HG03432 (cell line): ENCODE results near the gene TXNRD2.
"Not testable (repeated sequence)": the region's sequence is repeated elsewhere in the genome, so short reads cannot be mapped to it uniquely, and the experiment has no call there.

Experiments used
- ATAC-seq: cut with Tn5 transposase; IDR thresholded peaks from one replicate; pipeline ENCODE4 v1.9.1; 2021; ENCODE audit warnings: mild to moderate bottlenecking, moderate library complexity; ENCODE audit not compliant: unreplicated experiment

Gene TXNRD2

DNA sequence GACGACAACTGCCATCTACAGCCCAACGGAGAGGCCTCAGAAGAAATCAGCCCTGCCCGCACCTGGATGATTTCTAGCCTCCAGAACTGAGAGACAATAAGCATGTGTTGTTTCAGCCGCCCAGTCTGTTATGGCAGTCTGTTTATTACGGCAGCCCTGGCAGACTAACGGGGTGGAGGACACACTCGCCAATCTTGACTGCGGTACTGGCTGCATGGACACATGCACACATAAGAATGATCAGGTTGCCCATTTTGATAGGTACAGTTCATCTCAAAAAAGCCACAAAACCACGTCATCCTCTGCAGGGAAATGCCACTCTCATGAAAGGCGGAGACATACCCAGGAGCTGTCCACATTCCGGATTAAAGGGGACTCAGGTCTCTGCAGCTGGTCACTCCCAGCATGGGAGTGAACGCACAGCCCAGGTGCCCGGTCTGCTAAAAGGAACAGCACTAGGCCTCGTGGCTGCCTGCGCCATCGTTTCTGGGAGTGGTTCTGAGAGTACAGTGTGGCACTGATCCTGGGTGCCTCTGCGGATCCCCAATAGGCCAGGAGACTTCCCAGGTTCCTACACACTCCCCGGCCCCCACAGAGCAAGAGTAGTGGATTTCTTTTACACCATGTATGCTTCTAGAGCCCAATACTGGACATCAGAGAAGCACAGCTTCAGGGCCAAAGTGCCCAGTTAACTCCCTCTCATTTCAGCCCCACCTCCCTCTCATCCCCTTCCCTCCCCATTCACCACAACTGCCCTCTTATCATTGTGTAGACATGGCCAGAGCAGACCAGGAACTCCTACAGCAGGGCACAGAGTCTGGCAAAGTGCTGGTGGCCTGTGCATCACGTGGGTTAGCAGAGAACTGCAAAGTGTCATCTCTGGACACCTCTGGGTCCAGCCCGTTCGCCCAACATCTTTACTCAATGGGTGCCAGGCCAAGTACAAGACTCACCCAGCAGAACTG lies 11.8 kb downstream of the TXNRD2 start:
- ATAC-seq = no peak

DNA sequence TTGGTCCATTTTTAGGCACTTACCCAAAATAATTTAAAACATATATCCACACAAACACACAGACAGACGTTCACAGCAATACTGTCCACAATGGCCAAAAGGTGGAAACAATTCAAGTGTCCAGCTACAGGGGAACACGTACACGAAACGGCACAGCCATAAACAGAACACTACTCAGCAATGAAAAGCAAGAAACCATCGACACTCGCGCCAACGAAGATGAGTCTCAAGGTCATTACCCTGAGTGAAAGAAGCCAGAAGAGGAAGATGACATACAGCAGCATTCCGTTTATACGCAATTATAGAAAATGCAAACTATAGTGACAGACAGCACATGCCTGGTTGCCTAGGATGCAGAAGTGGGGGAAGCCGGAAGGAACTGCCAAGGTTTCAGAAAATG lies 13.4 kb downstream of the TXNRD2 start:
- no peak for ATAC-seq

DNA sequence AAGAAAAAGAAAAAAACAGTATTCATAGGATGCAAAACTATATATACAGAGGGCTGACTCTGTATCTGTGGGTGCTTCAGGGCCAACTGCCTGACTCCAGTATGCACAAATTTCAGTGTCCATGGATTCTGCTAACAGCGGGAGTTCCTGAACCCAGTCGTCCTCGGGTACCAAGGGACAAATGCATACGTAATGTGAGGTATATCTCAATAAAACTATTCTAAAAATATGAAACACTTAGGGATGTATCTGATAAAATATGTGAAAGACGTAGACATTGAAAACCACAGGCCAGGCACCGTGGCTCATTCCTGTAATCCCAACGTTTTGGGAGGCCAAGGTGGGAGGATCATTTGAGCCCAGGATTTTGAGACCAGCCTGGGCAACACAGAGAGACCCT lies 13.9 kb downstream of the TXNRD2 start:
- ATAC-seq = no peak

DNA sequence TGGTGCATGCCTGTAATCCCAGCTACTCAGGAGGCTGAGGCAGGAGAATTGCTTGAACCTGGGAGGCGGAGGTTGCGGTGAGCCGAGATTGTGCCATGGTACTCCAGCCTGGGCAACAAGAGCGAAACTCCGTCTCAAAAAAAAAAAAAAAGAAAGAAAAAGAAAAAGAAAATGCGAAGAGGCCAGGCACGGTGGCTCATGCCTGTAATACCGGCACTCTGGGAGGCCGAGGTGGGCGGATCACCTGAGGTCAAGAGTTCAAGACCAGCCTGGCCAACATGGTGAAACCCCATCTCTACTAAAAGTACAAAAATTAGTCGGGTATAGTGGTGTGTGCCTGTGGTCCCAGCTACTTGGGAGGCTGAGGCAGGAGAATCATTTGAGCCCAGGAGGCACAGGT lies 15.6 kb downstream of the TXNRD2 start:
- ATAC-seq = not testable (repeated sequence)

DNA sequence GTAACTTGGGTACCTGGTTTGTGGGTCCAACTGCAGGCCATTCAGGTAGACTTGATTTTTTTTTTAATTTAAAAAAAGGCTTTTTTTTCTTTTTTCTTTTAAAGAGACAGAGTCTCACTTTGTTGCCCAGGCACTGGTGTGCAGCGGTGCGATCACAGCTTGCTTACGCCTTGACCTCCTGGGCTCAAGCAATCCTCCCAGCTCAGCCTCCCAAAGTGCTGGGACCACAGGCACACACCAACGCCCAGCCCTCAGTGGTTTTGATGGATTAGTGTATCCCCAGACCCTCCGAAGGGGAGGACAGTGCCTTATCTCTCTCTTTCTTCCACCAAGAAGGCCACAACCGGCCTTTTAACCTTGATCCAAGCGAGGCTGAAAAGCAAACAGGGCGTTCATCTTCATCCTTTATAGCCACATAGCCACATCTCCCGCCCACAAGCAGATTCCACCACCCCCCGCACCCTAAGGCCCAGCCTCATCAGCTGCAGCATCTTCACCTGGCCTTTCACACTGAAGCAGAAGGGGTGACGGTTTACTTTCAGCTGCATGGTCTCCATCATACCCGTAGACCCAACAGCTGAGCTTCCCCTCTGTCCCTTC lies 17.6 kb downstream of the TXNRD2 start:
- no peak for ATAC-seq

DNA sequence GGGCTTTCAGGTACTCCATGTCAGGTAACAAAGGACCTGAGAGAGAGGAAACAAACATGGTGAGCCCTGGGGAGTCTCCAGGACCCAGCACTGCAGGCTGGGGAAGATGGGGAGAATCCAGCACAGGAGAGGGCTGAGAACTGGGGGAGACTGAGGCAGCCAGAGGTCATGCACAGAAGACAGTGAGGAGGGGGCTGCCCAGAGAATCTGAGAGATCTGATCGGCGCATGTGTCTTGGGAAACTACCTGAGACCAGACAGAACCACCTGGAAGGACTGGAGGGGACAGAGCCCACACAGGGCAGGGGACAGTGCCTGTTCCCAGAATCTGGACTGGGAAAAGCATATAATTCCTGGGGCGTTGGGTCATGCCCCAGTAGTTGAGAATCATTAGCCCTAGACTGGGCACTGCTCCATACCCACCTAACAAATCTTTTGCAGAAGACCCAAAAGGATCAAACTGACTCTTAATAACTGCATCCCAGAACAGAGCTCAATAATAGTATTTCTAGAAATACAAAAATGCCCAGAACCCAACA lies 20.0 kb downstream of the TXNRD2 start:
- ATAC-seq = no peak

DNA sequence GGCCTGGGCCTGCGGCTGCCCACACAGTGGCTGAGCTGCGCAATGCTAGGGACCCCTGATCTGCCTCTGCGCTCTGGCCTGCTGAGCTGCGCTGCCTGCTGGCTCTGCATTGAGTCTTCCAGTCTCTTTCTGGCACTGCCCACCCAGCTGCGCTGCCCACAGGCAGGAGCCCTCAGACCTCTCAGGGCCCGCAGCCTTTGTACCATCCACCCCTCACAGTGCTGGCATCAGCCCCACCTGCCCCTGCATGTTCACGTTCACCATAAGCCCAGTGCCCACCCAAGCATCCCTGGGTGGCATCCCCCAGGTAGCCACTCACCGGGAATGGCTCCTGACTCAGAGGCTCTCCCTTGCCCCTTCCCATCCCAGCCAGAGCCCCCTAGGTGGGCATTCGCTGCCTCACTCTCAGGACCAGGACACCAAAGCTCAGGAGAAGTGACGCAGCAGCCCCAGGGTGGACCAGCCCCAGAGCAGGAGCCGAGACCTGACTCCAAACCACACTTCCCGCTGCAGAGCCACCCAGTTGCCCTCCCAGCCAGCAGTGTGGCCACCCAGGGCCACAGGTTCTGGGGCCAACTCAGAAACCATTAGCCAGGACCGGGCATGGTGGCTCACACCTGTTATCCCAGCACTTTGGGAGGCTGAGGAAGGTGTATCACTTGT lies 21.8 kb downstream of the TXNRD2 start:
- no peak for ATAC-seq

DNA sequence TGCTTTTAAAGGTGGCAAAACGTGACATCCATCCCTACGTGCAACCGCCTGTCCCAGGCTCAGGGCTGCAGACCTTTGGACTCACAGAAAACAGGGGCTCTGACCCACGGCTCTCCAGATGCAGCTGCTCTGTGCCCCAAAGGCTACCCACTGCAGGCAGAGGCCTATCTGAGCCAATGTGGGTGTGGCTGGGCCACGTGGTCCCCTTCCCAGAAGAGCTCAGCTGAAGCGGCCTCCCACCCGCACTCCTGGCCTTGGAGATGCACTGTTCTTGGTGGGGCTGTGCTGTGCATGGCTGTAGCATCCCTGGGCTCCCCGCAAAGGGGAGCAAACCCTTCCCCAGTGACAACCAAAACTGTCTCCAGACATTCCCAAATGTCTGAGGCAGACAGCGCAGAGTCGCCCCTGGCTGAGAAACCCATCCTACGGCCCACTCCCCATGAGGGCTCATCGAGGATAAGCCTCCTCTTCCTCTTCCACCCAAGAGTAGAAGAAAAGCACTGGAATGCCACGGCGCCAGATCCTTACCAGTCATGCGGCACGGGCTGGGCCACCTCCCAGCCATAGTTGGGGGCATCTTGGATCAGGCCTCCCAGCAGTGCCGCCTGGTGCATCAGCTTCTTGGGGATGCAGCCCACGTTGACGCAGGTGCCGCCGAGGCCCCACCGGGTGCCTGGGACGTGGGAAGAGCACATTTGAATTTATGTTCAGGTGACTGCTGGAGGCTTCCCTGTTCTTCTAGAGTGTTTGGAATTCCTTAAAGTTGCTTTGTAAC lies 23.1 kb downstream of the TXNRD2 start:
- ATAC-seq = no peak

DNA sequence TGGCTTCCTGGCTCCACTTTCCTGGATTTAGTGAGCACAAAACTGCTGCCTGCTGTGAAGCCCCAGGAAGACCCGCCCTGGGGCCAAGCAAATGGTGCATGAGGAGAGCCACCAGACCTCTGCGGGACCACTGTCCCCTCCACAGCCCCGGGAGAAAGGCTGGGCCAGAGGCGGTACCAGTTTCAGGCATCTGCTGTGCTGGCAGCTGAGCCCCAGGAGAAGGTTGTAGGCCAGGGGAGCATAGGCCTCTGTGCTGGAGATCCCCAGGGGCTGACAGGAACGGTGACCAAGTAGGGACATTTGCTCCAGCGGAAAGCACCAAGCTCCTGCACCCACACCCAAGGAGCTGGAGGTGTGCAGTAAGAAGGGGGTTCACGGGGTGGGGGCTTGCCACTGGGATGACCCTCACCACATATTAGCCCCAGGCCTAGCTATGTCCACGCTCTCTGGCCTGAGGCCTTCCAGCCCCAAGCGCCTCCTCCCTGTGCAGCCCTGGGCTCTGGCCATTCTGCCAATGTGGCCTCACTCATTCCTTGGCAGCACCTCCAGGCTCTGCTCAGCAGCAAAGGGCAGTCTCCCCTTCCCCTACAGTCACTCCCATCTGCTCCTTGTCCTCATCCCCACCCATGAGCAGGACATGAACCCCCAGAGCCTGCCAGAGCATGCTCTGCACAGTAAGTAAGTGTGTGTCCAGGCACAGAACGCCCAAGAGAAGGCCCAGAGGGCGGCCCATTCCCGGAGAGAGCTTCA lies 24.1 kb downstream of the TXNRD2 start:
- ATAC-seq = no peak

DNA sequence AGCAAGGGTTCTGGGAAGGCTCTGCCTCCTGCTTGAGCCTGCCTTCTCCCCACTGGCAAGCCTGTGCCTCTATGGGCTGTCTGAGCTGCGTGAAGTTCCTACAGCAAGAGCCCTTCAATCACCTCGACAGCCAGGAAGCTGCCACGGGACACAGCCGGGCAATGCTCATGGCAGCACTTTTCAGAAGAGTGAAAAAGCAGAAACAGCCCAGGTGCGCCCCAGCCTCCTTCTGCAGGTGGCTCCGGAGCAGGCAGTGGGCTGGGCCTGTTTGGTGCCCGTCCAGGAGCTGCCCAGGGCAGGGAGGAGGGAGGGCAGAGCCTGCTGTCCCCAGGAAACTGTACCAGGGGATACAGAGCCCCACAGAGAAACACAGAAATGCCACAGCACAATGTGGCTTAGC lies 24.7 kb downstream of the TXNRD2 start:
- ATAC-seq = no peak

DNA sequence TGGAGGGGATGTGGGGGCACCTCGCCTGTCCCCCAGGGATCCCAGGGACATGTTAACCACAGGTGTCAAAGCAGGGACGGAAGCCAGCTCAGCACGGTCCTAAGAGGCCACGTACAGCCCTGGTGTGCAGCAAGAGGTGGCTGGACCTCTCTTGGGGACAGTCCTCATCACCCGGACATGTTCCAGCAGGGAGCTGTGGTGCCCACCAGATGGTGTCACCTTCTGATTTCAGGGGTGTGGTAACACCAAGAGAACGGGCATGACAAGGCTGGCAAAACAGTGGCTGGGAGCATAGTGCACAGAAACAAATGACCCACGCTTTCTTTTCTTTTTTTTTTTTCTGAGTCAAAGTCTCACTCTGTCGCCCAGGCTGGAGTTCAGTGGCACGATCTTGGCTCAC lies 25.6 kb downstream of the TXNRD2 start:
- ATAC-seq = no peak

DNA sequence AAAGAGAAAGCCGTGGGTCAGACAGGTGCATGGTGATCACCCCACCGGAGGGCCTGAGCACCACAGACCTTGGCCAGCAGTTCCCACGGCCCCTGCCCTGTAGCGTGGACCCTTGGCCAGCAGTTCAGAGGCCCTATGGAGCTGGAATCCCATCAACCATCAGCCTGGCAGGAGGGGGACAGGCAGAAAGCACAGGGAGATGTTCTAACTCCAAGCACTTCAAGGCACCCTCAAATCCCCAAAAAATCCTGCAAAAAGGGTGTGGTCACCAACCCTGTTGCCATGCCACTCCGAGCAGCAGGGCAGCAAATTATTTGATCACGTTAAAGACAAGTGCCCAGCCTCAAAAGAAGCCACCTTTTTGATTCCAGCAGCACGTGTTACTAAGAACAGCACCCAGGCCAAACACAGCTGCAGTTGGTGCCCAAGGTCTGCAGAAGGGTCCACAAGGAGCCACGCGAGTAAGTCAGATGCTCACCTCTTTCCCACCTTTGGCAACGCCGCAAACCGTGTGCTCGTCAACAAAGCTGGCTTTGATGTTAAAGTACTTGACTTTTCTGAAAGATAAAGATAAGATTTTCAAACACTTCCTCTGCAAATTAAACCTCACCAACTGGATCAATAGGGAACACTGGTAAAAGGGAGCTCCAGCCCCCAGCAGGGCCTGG lies 26.2 kb downstream of the TXNRD2 start:
- no peak for ATAC-seq

DNA sequence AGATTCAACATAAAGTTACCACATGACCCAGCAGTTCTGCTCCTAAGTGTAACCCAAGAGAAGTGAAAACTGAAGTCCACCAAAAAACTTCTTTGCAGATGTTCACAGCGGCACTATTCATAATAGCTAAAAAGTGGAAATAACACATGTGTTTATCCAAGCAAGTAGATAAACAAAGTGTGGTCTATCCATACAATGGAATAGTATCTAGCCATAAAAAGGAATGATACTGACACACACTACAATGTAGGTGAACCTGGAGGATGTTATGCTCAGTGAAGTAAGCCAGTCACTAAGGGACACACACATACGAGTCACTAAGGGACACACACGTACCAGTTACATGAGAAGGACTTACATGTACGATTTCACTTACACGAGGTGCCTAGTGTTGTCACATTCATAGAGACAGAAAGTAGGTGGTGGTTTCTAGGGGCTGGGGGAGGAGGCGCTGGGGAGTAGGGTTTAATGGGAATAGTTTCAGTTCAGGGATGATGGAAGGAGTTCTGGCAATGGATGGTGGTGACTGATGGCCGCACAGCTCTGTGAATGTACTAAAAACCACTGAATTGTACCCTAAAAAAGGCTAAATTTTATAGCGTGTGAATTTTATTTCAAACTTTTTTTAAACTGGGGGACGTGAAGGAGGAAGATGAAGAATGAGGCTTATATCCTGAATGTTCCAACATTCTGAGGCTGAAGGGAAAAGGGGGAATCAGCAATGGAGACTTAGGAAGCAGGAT lies 27.2 kb downstream of the TXNRD2 start:
- no peak for ATAC-seq

DNA sequence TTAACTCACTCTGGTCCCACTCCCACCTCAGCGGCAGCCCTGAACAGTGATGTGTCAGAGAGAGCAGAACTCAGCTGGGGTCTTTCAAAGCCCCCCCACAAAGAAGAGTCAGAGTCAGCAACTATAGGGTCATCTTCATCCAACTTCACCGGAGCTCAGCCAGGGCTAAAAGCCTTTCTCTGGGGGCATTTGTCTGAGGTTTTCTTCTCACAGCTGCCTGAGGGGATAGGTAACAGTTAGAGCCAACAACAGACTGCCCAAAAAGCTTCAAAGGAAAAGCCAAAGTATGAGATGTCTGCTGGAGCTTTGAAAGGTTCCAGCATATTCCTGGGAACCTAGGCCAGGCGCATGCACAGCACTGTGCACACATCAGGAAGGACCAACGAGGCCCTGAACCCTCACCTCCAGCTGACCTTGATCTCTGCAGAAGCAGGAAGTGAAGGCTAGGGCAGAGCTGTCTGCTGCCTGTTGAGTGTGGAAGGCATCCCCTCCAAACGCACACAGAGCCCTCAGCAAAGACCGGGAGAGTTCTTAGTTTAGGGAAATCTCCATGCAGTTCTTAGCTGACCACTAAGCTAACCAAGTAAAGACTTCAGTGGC lies 28.2 kb downstream of the TXNRD2 start:
- no peak for ATAC-seq

DNA sequence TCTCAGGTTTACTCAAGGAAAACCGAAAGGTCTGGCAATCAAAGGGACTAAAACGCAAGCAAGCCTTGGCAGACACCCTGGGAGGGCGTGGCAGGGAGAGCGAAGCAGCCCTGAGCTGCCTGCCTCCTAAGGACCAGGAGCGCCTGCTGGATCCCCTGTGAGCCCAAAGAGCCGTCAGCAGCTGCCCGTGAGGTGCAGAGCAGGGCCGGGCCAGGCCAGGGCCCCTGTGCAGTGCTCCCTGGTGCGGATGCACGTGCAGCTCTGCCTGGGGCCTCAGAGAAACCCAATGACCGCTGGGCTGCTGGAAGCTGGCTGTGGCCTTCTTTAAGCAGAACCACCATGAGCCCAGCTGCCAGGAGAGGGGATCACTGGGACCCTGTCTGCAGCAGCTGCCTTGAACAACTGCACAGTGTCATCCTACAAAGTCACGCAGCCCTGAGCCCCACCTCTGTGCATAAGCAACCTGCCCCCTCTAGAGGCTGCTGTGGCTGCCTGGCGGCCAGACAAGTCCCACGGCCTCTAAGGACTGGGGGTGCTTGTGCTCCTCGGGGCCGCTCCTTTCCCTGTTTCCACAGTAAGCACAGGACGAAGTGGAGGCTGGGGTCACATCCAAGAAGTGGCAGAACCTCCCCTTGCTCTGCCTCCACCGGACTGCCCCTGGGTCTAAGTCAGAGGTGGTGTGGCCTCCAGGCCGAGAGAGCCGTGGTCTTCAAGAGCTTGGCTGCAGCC lies 29.2 kb downstream of the TXNRD2 start:
- no peak for ATAC-seq

DNA sequence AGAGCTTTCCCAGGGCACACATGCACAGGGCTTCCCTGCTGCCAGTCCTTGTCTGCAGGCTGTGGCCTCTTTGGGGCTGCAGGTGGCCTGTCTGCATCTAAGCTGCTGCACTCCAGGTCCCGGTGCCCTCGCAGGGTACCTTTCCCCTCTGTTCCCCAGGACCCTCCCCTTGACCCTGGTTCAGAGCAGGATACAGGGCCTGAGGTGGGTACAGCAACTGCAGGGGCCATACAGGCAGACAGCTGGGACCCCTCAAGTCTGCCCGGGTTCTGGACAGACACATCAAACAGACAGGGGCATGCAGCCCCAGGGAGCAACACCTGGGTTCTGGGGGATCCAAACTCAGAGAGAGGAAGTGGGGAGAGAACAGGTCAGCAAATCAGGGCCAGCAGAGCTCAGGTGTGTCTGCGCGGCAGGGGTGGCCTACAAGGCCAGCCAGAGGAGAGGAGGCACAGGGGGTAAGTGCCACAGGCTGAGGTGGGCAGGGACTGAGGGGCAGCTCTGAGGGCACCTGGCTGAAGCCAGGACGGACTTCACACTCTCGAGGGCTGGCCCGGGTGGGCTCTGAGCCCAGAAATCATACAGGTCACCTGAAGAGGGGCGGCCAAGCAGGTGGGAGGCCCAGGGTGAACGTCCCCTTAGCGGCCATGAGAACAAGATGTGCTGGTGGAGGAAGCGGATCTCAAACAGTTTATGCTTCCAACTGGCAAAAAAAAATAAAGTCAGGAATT lies 29.9 kb downstream of the TXNRD2 start:
- ATAC-seq = no peak

DNA sequence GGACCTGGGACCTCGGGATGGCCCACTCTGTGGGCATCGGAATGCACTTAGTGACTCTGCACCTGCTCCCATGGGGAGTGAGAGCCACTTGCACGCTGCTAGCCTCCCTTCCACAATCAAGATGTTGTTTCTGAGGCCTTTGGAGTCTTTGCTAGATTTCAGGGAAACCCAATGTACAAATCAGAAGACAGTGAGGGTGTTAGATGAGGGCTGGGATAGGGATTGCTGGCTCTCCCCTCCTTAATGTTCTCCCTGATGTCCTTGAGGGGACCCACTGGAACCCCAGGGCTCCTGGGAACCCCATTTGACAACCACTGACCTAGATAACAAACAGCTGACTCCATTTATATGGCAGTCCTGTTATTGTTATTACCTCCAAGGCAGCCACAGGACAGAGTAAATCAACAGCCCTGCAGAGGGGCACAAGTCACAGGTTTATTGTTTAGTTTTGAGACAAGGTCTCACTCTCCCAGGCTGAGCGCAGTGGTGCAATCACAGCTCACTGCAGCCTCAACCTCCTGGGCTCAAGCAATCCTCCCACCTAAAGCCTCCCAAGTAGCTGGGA lies 31.4 kb downstream of the TXNRD2 start:
- ATAC-seq = no peak
